GM19397 (cell line): ENCODE measurements around the gene EGFLAM.

Experiments
- ATAC-seq: cut with Tn5 transposase; IDR thresholded peaks from one replicate; pipeline ENCODE4 v1.9.1; 2021; ENCODE audit warnings: mild to moderate bottlenecking, moderate library complexity; ENCODE audit not compliant: unreplicated experiment

EGFLAM gene

GRCh38 chr5:38445374-38446028, 187.1 kb downstream of the EGFLAM start:
- no peak for ATAC-seq

- ATAC-seq = no peak
These were observed 187.7 kb downstream of the EGFLAM start for GRCh38 chr5:38446029-38446522.

GRCh38 chr5:38447056-38447455, 188.7 kb downstream of the EGFLAM start:
- ATAC-seq = no peak

- ATAC-seq = no peak
These were observed 189.4 kb downstream of the EGFLAM start for GRCh38 chr5:38447786-38448185.

- ATAC-seq = no peak
These were observed 190.4 kb downstream of the EGFLAM start for GRCh38 chr5:38448568-38449350.

- no peak for ATAC-seq
These were observed 192.3 kb downstream of the EGFLAM start for GRCh38 chr5:38450627-38451026.

- ATAC-seq = no peak
These were observed 192.8 kb downstream of the EGFLAM start for GRCh38 chr5:38451074-38451725.

GRCh38 chr5:38452201-38452600, 193.8 kb downstream of the EGFLAM start:
- ATAC-seq = no peak

- ATAC-seq = peak; percentile 97
These were observed 195.1 kb downstream of the EGFLAM start for GRCh38 chr5:38453506-38453905.

- no peak for ATAC-seq
These were observed 195.6 kb downstream of the EGFLAM start for GRCh38 chr5:38453921-38454320.

GRCh38 chr5:38455796-38456330, 197.5 kb downstream of the EGFLAM start:
- peak; percentile 54 for ATAC-seq

- no peak for ATAC-seq
These were observed 198.5 kb downstream of the EGFLAM start for GRCh38 chr5:38456657-38457399.

- ATAC-seq = no peak
These were observed 199.8 kb downstream of the EGFLAM start for GRCh38 chr5:38458174-38458573.

GRCh38 chr5:38462976-38463633, 204.7 kb downstream of the EGFLAM start:
- ATAC-seq = no peak

- no peak for ATAC-seq
These were observed 205.5 kb downstream of the EGFLAM start for GRCh38 chr5:38463634-38464521.

- no peak for ATAC-seq
These were observed 206.7 kb downstream of the EGFLAM start for GRCh38 chr5:38465061-38465460.

- ATAC-seq = no peak
These were observed 207.5 kb downstream of the EGFLAM start for GRCh38 chr5:38465702-38466423.

- no peak for ATAC-seq
These were observed 208.2 kb downstream of the EGFLAM start for GRCh38 chr5:38466424-38467189.
